SU-DHL-6 (cell line): ENCODE results near the gene SIK3.

Experiments used
- H2AFZ ChIP-seq: fragments of 200-600 bp; sonication (generic); 2 replicates; pipeline ENCODE4 v1.6.1; 2014; ENCODE audit warnings: low read depth, mild to moderate bottlenecking, moderate library complexity, mixed read lengths, antibody characterized with exemption, low read length; ENCODE audit not compliant: severe bottlenecking
- H3F3A ChIP-seq: fragments of 200-600 bp; shearing (Covaris generic); 2 replicates; pipeline ENCODE4 v1.6.0; 2016; ENCODE audit warnings: antibody characterized with exemption, mild to moderate bottlenecking; ENCODE audit not compliant: insufficient read depth
- H3K27ac ChIP-seq: fragments of 200-600 bp; sonication (generic); 2 replicates; pipeline ENCODE4 v1.5.1; 2016; ENCODE audit warnings: low read depth, mild to moderate bottlenecking, low read length, moderate library complexity, mixed read lengths
- H3K27me3 ChIP-seq: fragments of 200-600 bp; sonication (generic), shearing (Covaris generic); 2 replicates; pipeline ENCODE4 v1.6.0; 2014; ENCODE audit warnings: mild to moderate bottlenecking, low read length
- H3K36me3 ChIP-seq: fragments of 200-600 bp; sonication (generic); 2 replicates; pipeline ENCODE4 v1.6.1; 2014; ENCODE audit warnings: mild to moderate bottlenecking, low read length, mixed read lengths
- H3K4me2 ChIP-seq: fragments of 300-600, 200-600 bp; shearing (Covaris generic), sonication (generic); 2 replicates; pipeline ENCODE4 v1.6.0; 2014; ENCODE audit warnings: low read length, low read depth, mild to moderate bottlenecking; ENCODE audit not compliant: poor library complexity, severe bottlenecking
- H3K4me3 ChIP-seq: fragments of 200-600 bp; sonication (generic); 2 replicates; pipeline ENCODE4 v1.5.1; 2014; ENCODE audit warnings: antibody characterized with exemption, low read length, mild to moderate bottlenecking, mixed read lengths; ENCODE audit not compliant: insufficient read depth, poor library complexity, severe bottlenecking
- H3K79me2 ChIP-seq: fragments of 200-600 bp; sonication (generic); 2 replicates; pipeline ENCODE4 v1.6.1; 2014; ENCODE audit warnings: mild to moderate bottlenecking, low read length, moderate library complexity; ENCODE audit not compliant: insufficient read depth
- H3K9ac ChIP-seq: fragments of 200-600 bp; sonication (generic); 2 replicates; pipeline ENCODE4 v1.7.0; 2014; ENCODE audit warnings: mild to moderate bottlenecking, low read length
- H3K9me2 ChIP-seq: fragments of 200-600 bp; sonication (generic); replicated peaks from 2 replicates; pipeline ENCODE4 v1.6.1; 2014; ENCODE audit warnings: low read length; ENCODE audit not compliant: insufficient read depth
- H3K9me3 ChIP-seq: fragments of 200-600 bp; sonication (generic); 2 replicates; pipeline ENCODE4 v1.6.1; 2014; ENCODE audit warnings: low read length, mixed read lengths; ENCODE audit not compliant: insufficient read depth
- H4K20me1 ChIP-seq: fragments of 200-600 bp; sonication (generic); 2 replicates; pipeline ENCODE4 v1.6.1; 2014; ENCODE audit warnings: low read depth, mild to moderate bottlenecking, antibody characterized with exemption, low read length, moderate library complexity, mixed read lengths
- CTCF ChIP-seq: fragments of 200-600 bp; sonication (generic); IDR thresholded peaks from one replicate; pipeline ENCODE4 v1.5.1; 2017; ENCODE audit warnings: antibody characterized with exemption, mild to moderate bottlenecking, low read length, moderate library complexity; ENCODE audit not compliant: insufficient read depth, poor library complexity, severe bottlenecking
- EZH2phosphoT487 ChIP-seq: fragments of 200-600 bp; sonication (generic), shearing (Covaris generic); conservative IDR thresholded peaks from 2 replicates; pipeline ENCODE4 v1.6.1; 2018; ENCODE audit warnings: mild to moderate bottlenecking, antibody characterized with exemption, low read length, moderate library complexity, mixed read lengths

SIK3 gene

GRCh38 chr11:116853461-116854073, 244.7 kb downstream of the SIK3 start:
- Histone ChIP-seq H3K79me2 (no peaks in the 10 kb centered on the region), H3K4me3 (no peak overlapping the region), H3K27ac (0 out of 2 replicates have a peak overlapping the region, but pooled peaks have one; percentile 26), H3K36me3 (no peaks in the 10 kb centered on the region), H3K9me2 (no peaks in the 10 kb centered on the region), H3K27me3 (no peaks in the 10 kb centered on the region), H3K9ac (no peak overlapping the region), H3K9me3 (no peaks in the 10 kb centered on the region), H3F3A (no peaks in the 10 kb centered on the region), H4K20me1 (no peaks in the 10 kb centered on the region), H2AFZ (no peak overlapping the region), H3K4me2 (no peak overlapping the region)
- no peak for TF ChIP-seq EZH2phosphoT487
- no peak for TF ChIP-seq CTCF

GRCh38 chr11:116852261-116853031, 245.8 kb downstream of the SIK3 start:
- no peaks in the 10 kb centered on the region for H3K79me2 ChIP-seq
- no peak overlapping the region for H2AFZ ChIP-seq
- no peak overlapping the region for H3K27ac ChIP-seq
- no peak for TF ChIP-seq CTCF
- no peak for TF ChIP-seq EZH2phosphoT487
- no peaks in the 10 kb centered on the region for H3K9me3 ChIP-seq
- H3K27me3 ChIP-seq, result no peaks in the 10 kb centered on the region
- H3K4me2 ChIP-seq, result no peak overlapping the region
- no peaks in the 10 kb centered on the region for H3K9me2 ChIP-seq
- H3K4me3 ChIP-seq, result no peak overlapping the region
- H4K20me1 ChIP-seq, result no peaks in the 10 kb centered on the region
- H3K9ac ChIP-seq, result no peak overlapping the region
- no peaks in the 10 kb centered on the region for H3K36me3 ChIP-seq
- no peaks in the 10 kb centered on the region for H3F3A ChIP-seq

DNA sequence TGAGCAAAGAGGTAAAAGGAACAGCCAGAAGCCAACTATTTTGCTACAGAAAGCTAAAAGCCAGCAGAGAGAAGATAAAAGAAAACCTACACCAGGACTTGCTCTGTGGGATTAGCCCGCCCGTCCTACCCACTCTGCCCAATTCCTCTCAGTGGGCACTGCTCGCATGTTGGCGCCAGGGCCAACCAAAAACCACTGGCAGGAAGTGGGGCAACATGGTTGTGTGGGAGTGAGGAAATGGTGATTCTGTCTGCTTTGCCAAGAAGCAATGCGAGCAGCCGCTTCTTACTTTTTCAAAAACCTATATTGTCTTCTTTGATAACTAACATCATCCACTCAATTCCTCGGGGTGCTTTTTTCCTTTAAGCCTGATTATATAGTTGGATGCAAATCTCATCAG, 246.6 kb downstream of the SIK3 start:
- Histone ChIP-seq H3K9me2 (no peaks in the 10 kb centered on the region), H3K79me2 (no peaks in the 10 kb centered on the region), H4K20me1 (no peaks in the 10 kb centered on the region), H3K9ac (no peak overlapping the region), H3F3A (no peaks in the 10 kb centered on the region), H3K9me3 (no peaks in the 10 kb centered on the region), H3K4me2 (no peak overlapping the region), H3K27ac (no peak overlapping the region), H2AFZ (no peak overlapping the region), H3K36me3 (no peaks in the 10 kb centered on the region), H3K27me3 (no peaks in the 10 kb centered on the region), H3K4me3 (no peak overlapping the region)
- TF ChIP-seq CTCF (no peak), EZH2phosphoT487 (no peak)
